H1 (cell line): Measurements from ENCODE around the gene MEMO1. TPM values are rescaled to one million over a fixed set of nuclear protein-coding genes. Genes with fewer than 3 reads are reported as not detected.

ENCODE experiments used
- ASH2L ChIP-seq: fragments of 200-600, 300-600 bp; sonication (generic); IDR thresholded peaks from one replicate; pipeline ENCODE4 v1.7.1; 2017; ENCODE audit warnings: low read length
- EGR1 ChIP-seq: IDR thresholded peaks from 2 replicates; pipeline ENCODE4 v1.6.1; 2011; ENCODE audit warnings: low read depth, low read length, borderline replicate concordance
- PHF8 ChIP-seq: fragments of 200-600 bp; sonication (generic); conservative IDR thresholded peaks from 2 replicates; pipeline ENCODE4 v1.7.1; 2012; ENCODE audit warnings: low read depth, mild to moderate bottlenecking, inconsistent platforms, low read length, moderate library complexity
- POLR2A ChIP-seq, 2 experiments: IDR thresholded peaks; 1 replicate in 1 of 2; 2 replicates in 1 of 2; pipeline ENCODE4 v1.6.1; 2011; ENCODE audit warnings: low read depth in 2 of 2, low read length in 2 of 2, mild to moderate bottlenecking in 2 of 2; ENCODE audit errors: control extremely low read depth in 1 of 2
- TCF12 ChIP-seq: IDR thresholded peaks from 2 replicates; pipeline ENCODE4 v1.6.1; 2011; ENCODE audit warnings: low read depth, mild to moderate bottlenecking, low read length
- polyA plus RNA-seq, 7 experiments: library from polyadenylated mRNA; depleted of rRNA in 3 of 7; stranded (reverse) in 5 of 7; unstranded in 2 of 7; fragments of >200 nt in 5 of 7; fragments of 200-250 nt in 2 of 7; gene quantifications; 1 replicate in 5 of 7; 2 replicates in 1 of 7; 4 replicates in 1 of 7; pipeline versions ENCODE4 v1.2.1 to v1.2.3, GENCODE V29; 2011 to 2013; ENCODE audit warnings: missing spikeins in 2 of 7, mixed read lengths in 2 of 7
- total RNA-seq: library from RNA; stranded (reverse); fragmentation: NEBNext Ultra II Directional; extraction: Animal tissue kit (Norgen Biotek cat#: 25700); gene quantifications from 2 replicates; pipeline ENCODE4 v1.2.1, GENCODE V29; 2021

The MEMO1 gene
- total and polyA plus RNA-seq, 2 of the 8 experiments (the other 6 are each of a cell fraction or from before 2014, with no cell fraction given) = 26.9 to 54.7 TPM

DNA sequence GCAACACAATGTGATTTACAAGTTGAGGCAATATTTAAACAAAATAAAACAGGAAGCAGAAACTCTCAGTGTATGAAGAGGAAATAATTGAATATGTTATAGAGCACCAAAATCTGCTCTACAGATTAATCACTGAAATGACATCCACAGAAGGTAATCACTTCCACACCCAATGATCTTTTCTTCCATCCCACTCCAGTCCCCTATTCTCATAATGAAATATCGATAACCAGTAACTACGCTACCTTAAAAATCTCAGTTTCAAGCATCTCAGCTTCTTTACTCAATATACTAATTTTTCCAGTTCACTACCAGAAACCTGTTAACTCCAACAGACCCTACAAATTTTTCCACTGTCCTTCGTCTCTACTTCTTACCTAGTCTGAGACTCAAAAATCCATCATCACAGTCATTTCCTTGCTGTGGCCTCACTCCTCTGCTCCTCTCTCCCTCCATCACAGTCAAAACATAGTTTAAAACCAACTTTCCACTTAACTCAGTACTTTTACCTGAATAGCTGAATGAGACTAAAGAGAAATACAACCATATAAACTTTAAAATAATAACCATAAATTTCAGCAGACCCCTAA is 67.1 kb downstream of the MEMO1 start (continued):
- TF ChIP-seq PHF8 = no peak
- no peak for TF ChIP-seq EGR1
- no peak for TF ChIP-seq TCF12
- TF ChIP-seq POLR2A (IDR thresholded peaks at IDR 0.05; ENCODE audit: control extremely low read depth in 1 of 2, low read depth in 2 of 2, low read length in 2 of 2) = no peak
- TF ChIP-seq ASH2L = no peak
